GM19438 (cell line): Measurements from ENCODE around the gene SDK1.

Source experiments
- ATAC-seq: cut with Tn5 transposase; IDR thresholded peaks from one replicate; pipeline ENCODE4 v1.9.1; 2021; ENCODE audit warnings: low read depth; ENCODE audit not compliant: unreplicated experiment

The SDK1 gene

GRCh38 chr7:3762146-3762831 is 461.2 kb downstream of the SDK1 start:
- no peak for ATAC-seq

- ATAC-seq: no peak
Observed at GRCh38 chr7:3767917-3768777, 467.1 kb downstream of the SDK1 start.

GRCh38 chr7:3771906-3772305 is 470.9 kb downstream of the SDK1 start:
- ATAC-seq: no peak

- no peak for ATAC-seq
Observed at GRCh38 chr7:3778345-3778744, 477.3 kb downstream of the SDK1 start.

GRCh38 chr7:3780016-3780415 is 479.0 kb downstream of the SDK1 start:
- ATAC-seq: no peak

GRCh38 chr7:3780525-3780924 is 479.5 kb downstream of the SDK1 start:
- ATAC-seq: no peak

- no peak for ATAC-seq
Observed at GRCh38 chr7:3781607-3782006, 480.6 kb downstream of the SDK1 start.

- no peak for ATAC-seq
Observed at GRCh38 chr7:3787717-3788264, 486.7 kb downstream of the SDK1 start.

GRCh38 chr7:3790803-3791202 is 489.8 kb downstream of the SDK1 start:
- ATAC-seq: no peak

GRCh38 chr7:3791327-3791726 is 490.3 kb downstream of the SDK1 start:
- no peak for ATAC-seq

GRCh38 chr7:3795141-3795540 is 494.1 kb downstream of the SDK1 start:
- no peak for ATAC-seq

GRCh38 chr7:3795781-3796180 is 494.7 kb downstream of the SDK1 start:
- ATAC-seq: no peak

- no peak for ATAC-seq
Observed at GRCh38 chr7:3805151-3805550, 504.1 kb downstream of the SDK1 start.

GRCh38 chr7:3806516-3806915 is 505.5 kb downstream of the SDK1 start:
- ATAC-seq: no peak

- ATAC-seq: no peak
Observed at GRCh38 chr7:3807824-3808223, 506.8 kb downstream of the SDK1 start.

GRCh38 chr7:3821488-3821887 is 520.4 kb downstream of the SDK1 start:
- no peak for ATAC-seq

- no peak for ATAC-seq
Observed at GRCh38 chr7:3825491-3825890, 524.4 kb downstream of the SDK1 start.

GRCh38 chr7:3832199-3832598 is 531.1 kb downstream of the SDK1 start:
- ATAC-seq: no peak

- ATAC-seq: no peak
Observed at GRCh38 chr7:3835109-3835508, 534.1 kb downstream of the SDK1 start.

- no peak for ATAC-seq
Observed at GRCh38 chr7:3836855-3837254, 535.8 kb downstream of the SDK1 start.

- ATAC-seq: no peak
Observed at GRCh38 chr7:3844540-3845151, 543.6 kb downstream of the SDK1 start.
